ENCODE data around the gene PTPRN2.

The PTPRN2 gene

DNA sequence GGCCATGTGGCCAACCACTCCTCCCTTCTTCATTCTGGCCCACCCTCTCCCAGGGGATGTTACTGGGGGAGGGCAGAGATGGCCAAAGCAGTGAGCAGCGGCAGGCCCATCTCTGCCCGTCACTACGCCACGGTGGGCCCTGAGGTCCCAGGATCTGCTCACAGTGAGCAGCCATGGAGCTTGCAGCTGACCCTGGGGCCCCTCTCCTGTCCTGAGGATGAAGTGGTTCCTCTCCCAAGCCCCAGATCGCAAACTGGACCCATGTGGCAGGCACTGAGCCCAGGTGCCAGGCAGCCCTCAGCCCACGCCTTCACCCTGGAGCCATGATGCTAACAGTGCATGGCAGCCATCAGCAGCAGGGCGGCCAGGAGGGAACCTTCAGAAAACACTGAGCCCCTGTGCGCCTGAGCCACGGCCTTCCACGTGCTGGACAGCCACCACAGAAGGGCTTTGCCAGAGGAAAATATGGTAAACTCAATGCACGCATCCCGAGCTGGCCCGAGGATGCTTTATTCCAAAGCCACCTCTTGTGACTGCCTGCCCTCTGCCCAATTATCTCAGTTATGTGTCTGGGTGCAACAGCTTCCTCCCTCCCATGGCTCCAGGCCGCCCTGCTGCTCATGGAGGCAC is 485.7 kb downstream of the PTPRN2 start:
- H4K5ac ChIP-seq (ENCODE audit: low read length) = no peak overlapping the region

DNA sequence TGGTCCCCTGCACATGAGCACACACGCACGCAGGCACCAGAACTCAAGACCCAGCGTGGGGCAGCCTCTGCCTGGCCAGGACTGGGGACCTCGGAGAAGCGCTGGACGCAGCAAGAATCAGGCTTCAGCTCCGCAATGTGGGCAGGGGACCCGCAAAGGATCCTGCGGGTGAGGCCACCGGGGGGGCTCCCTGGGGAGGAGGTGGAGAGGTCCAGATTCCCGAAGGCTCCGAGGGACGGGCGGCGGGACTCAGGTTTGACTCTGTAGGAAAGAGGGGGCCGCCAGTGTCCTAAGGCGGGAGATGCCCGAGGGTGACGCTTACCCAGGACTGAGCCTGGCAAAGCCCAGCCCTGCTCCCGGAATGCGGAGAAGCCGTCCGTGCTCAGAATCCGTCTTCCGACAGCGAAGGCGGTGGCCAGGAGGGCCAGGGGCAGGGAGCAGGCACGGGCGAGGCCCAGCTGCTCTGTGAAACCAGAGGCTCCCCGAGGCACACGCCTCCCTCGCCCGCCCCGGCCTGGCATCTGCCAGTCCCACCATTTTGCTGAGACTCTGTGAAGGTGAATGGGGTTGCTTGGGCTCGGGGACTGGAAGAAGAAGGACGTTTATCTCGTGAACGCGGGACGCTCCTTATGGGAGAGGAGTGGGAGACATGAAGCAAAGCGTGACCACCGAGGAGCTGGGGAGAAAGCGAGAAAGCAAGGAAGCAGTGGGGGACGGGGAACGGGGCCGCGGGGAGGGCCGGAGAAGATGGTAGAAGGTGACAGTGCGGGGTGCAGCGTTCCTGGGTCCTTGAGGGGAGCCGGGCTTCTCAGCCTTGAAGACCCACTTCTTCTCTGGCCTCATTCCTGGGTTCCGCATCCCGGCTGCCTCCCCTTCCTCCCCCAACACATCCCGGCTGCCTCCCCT is 489.2 kb downstream of the PTPRN2 start:
- Histone ChIP-seq H3K56ac (ENCODE audit: low read length) (no peak overlapping the region), H3K4me3 (ENCODE audit: low read length) (no peak overlapping the region)
- WGBS (ENCODE audit: extremely low coverage, insufficient coverage, low lambda C conversion rate) = no CpG with 5 or more reads among the region's 54 CpGs

More for the DNA sequence above, 485.7 kb downstream of the PTPRN2 start:
- Histone ChIP-seq H3K79me2 (ENCODE audit: control insufficient read depth, insufficient read depth, low read length) (no peaks in the 10 kb centered on the region), H3K27ac (ENCODE audit: low read depth, low read length) (no peak overlapping the region), H2AK5ac (ENCODE audit: low read length) (no peak overlapping the region), H3K18ac (ENCODE audit: low read length) (no peak overlapping the region), H3K4me3 (ENCODE audit: low read length) (no peak overlapping the region), H3K56ac (ENCODE audit: low read length) (no peak overlapping the region), H3K27me3 (ENCODE audit: insufficient read depth, low read length, poor library complexity) (no peaks in the 10 kb centered on the region), H3K4me1 (ENCODE audit: control insufficient read depth, low read depth, low read length) (no peaks in the 10 kb centered on the region), H3K23ac (ENCODE audit: low read length) (no peak overlapping the region), H2BK120ac (ENCODE audit: low read depth, low read length) (no peak overlapping the region), H3K9ac (ENCODE audit: low read length) (no peak overlapping the region), H3K79me1 (ENCODE audit: low read length) (no peaks in the 10 kb centered on the region), H3K4ac (ENCODE audit: low read depth, low read length) (no peak overlapping the region), H3K36me3 (ENCODE audit: control insufficient read depth, insufficient read depth, low read length) (no peaks in the 10 kb centered on the region), H2BK5ac (ENCODE audit: low read length) (no peak overlapping the region), H4K8ac (ENCODE audit: low read depth, low read length) (no peak overlapping the region), H3K4me2 (ENCODE audit: low read length) (no peak overlapping the region), H2BK15ac (replicated peaks; ENCODE audit: low read depth) (no peak overlapping the region)
- DNase-seq = no peak
- WGBS (ENCODE audit: extremely low coverage, insufficient coverage, low lambda C conversion rate) = no CpG with 5 or more reads among the region's 14 CpGs

DNA sequence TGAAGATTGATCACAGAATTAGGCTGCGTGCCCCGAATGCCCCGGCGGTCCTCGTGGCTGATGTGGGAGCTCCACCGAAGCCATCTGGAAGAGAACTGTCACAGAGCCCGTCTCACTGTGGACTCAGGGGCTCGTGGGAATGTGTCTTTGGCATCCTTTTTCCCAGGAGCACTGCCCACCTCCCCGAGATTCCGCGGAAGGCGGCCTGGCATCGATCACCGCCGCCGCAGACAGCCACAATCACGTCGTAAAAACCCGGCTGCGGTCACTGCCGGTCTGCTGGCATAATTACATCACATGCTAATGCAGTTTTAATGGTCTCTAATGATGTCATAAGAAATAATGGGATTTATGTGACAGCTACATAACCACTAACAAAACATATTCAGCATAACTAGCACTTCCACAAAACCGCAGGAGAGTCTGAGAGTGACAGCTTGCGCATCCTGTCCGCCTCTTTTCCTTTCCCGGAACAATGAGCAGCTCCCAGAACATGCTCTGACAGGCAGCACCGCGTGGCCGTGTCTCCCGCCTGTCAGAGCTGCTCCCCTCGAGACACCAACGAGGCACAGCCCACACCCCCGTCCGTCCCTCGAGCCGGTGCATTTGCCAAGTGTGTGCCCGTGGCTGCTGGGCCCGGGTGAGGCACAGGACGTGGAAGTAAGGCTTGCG is 490.0 kb downstream of the PTPRN2 start:
- no peak overlapping the region for H4K8ac ChIP-seq (ENCODE audit: low read depth, low read length)
- no peak overlapping the region for H3K9ac ChIP-seq (ENCODE audit: low read length)
- H3K23ac ChIP-seq (ENCODE audit: low read length) = no peak overlapping the region
- H3K4me2 ChIP-seq (ENCODE audit: low read length) = no peak overlapping the region
- H3K4ac ChIP-seq (ENCODE audit: low read depth, low read length) = no peak overlapping the region
- no CpG with 5 or more reads among the region's 39 CpGs for WGBS (ENCODE audit: extremely low coverage, insufficient coverage, low lambda C conversion rate)
- no peak overlapping the region for H2BK120ac ChIP-seq (ENCODE audit: low read depth, low read length)
- DNase-seq = no peak
- no peak overlapping the region for H2BK5ac ChIP-seq (ENCODE audit: low read length)
- no peaks in the 10 kb centered on the region for H3K36me3 ChIP-seq (ENCODE audit: control insufficient read depth, insufficient read depth, low read length)
- H2AK5ac ChIP-seq (ENCODE audit: low read length) = no peak overlapping the region
- no peak overlapping the region for H3K56ac ChIP-seq (ENCODE audit: low read length)
- H3K79me2 ChIP-seq (ENCODE audit: control insufficient read depth, insufficient read depth, low read length) = no peaks in the 10 kb centered on the region
- H3K27me3 ChIP-seq (ENCODE audit: insufficient read depth, low read length, poor library complexity) = no peaks in the 10 kb centered on the region
- H4K5ac ChIP-seq (ENCODE audit: low read length) = no peak overlapping the region
- H3K4me3 ChIP-seq (ENCODE audit: low read length) = no peak overlapping the region
- no peak overlapping the region for H3K27ac ChIP-seq (ENCODE audit: low read depth, low read length)
- H3K4me1 ChIP-seq (ENCODE audit: control insufficient read depth, low read depth, low read length) = no peaks in the 10 kb centered on the region
- H3K18ac ChIP-seq (ENCODE audit: low read length) = no peak overlapping the region
- no peaks in the 10 kb centered on the region for H3K79me1 ChIP-seq (ENCODE audit: low read length)
- no peak overlapping the region for H2BK15ac ChIP-seq (replicated peaks; ENCODE audit: low read depth)

More for the DNA sequence above, 489.2 kb downstream of the PTPRN2 start:
- Histone ChIP-seq H2BK120ac (ENCODE audit: low read depth, low read length) (no peak overlapping the region), H2BK5ac (ENCODE audit: low read length) (no peak overlapping the region), H3K36me3 (ENCODE audit: control insufficient read depth, insufficient read depth, low read length) (no peaks in the 10 kb centered on the region), H2BK15ac (replicated peaks; ENCODE audit: low read depth) (no peak overlapping the region), H4K8ac (ENCODE audit: low read depth, low read length) (no peak overlapping the region), H3K4me2 (ENCODE audit: low read length) (no peak overlapping the region), H3K27ac (ENCODE audit: low read depth, low read length) (no peak overlapping the region), H3K9ac (ENCODE audit: low read length) (no peak overlapping the region), H3K4me1 (ENCODE audit: control insufficient read depth, low read depth, low read length) (no peaks in the 10 kb centered on the region), H3K18ac (ENCODE audit: low read length) (no peak overlapping the region), H2AK5ac (ENCODE audit: low read length) (no peak overlapping the region), H3K23ac (ENCODE audit: low read length) (no peak overlapping the region), H3K79me2 (ENCODE audit: control insufficient read depth, insufficient read depth, low read length) (no peaks in the 10 kb centered on the region), H3K79me1 (ENCODE audit: low read length) (no peaks in the 10 kb centered on the region), H3K27me3 (ENCODE audit: insufficient read depth, low read length, poor library complexity) (no peaks in the 10 kb centered on the region), H3K4ac (ENCODE audit: low read depth, low read length) (no peak overlapping the region), H4K5ac (ENCODE audit: low read length) (no peak overlapping the region)
- no peak for DNase-seq

DNA sequence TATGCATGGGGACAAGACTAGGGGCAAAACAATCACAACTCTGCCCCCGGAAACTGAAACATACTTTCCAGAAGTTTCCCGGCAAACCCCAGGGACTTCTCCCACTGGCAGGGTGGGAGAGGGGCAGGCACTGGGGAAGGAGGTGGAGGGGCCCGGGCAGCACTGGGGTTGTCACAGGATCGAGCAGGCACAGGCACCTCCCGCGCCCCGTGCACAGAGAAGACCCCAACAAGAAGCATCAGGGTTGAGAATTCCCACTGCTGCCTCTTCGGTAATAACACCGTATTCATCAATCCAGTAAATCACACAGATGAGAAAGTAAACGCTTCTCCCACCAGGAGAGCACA is 490.5 kb downstream of the PTPRN2 start:
- no CpG with 5 or more reads among the region's 10 CpGs for WGBS (ENCODE audit: extremely low coverage, insufficient coverage, low lambda C conversion rate)
- no peak overlapping the region for H3K27ac ChIP-seq (ENCODE audit: low read depth, low read length)

DNA sequence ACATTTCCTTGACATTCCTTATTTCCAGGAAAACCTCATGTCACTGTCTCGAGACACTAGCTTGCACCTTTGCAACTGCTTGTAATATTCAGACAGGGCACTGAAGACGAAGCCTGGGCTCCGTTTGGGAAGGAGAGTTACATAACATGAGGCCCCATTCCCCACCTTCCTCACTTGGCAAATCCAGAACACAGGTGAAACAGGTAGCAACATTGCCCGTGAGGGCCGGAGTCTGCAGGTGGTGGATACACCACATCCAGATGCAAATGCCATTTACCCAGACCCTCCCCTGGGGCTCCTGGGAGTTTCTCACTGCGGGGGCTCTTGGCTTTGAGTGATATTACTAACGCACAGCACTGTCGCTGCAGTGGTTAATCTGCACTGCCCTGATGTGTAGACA is 491.0 kb downstream of the PTPRN2 start:
- H3K79me1 ChIP-seq (ENCODE audit: low read length) = no peaks in the 10 kb centered on the region
- H3K4me1 ChIP-seq (ENCODE audit: control insufficient read depth, low read depth, low read length) = no peaks in the 10 kb centered on the region
- no peak overlapping the region for H3K4ac ChIP-seq (ENCODE audit: low read depth, low read length)
- H4K8ac ChIP-seq (ENCODE audit: low read depth, low read length) = no peak overlapping the region
- H3K36me3 ChIP-seq (ENCODE audit: control insufficient read depth, insufficient read depth, low read length) = no peaks in the 10 kb centered on the region
- no peak overlapping the region for H2BK5ac ChIP-seq (ENCODE audit: low read length)
- H3K27me3 ChIP-seq (ENCODE audit: insufficient read depth, low read length, poor library complexity) = no peaks in the 10 kb centered on the region
- WGBS (ENCODE audit: extremely low coverage, insufficient coverage, low lambda C conversion rate) = no CpG with 5 or more reads among the region's 8 CpGs
- no peak overlapping the region for H3K4me3 ChIP-seq (ENCODE audit: low read length)
- H3K56ac ChIP-seq (ENCODE audit: low read length) = no peak overlapping the region
- H3K9ac ChIP-seq (ENCODE audit: low read length) = no peak overlapping the region
- no peak overlapping the region for H3K27ac ChIP-seq (ENCODE audit: low read depth, low read length)
- no peak overlapping the region for H3K23ac ChIP-seq (ENCODE audit: low read length)
- no peak overlapping the region for H2BK15ac ChIP-seq (replicated peaks; ENCODE audit: low read depth)
- no peak for DNase-seq
- H2AK5ac ChIP-seq (ENCODE audit: low read length) = no peak overlapping the region
- H4K5ac ChIP-seq (ENCODE audit: low read length) = no peak overlapping the region
- H3K79me2 ChIP-seq (ENCODE audit: control insufficient read depth, insufficient read depth, low read length) = no peaks in the 10 kb centered on the region
- no peak overlapping the region for H3K18ac ChIP-seq (ENCODE audit: low read length)
- H3K4me2 ChIP-seq (ENCODE audit: low read length) = no peak overlapping the region
- no peak overlapping the region for H2BK120ac ChIP-seq (ENCODE audit: low read depth, low read length)

More for the DNA sequence above, 490.5 kb downstream of the PTPRN2 start:
- Histone ChIP-seq H2BK5ac (ENCODE audit: low read length) (no peak overlapping the region), H4K5ac (ENCODE audit: low read length) (no peak overlapping the region), H3K79me2 (ENCODE audit: control insufficient read depth, insufficient read depth, low read length) (no peaks in the 10 kb centered on the region), H3K23ac (ENCODE audit: low read length) (no peak overlapping the region), H3K4me1 (ENCODE audit: control insufficient read depth, low read depth, low read length) (no peaks in the 10 kb centered on the region), H2AK5ac (ENCODE audit: low read length) (no peak overlapping the region), H3K36me3 (ENCODE audit: control insufficient read depth, insufficient read depth, low read length) (no peaks in the 10 kb centered on the region), H2BK15ac (replicated peaks; ENCODE audit: low read depth) (no peak overlapping the region), H3K4me3 (ENCODE audit: low read length) (no peak overlapping the region), H3K9ac (ENCODE audit: low read length) (no peak overlapping the region), H2BK120ac (ENCODE audit: low read depth, low read length) (no peak overlapping the region), H3K4me2 (ENCODE audit: low read length) (no peak overlapping the region), H3K18ac (ENCODE audit: low read length) (no peak overlapping the region), H3K56ac (ENCODE audit: low read length) (no peak overlapping the region), H4K8ac (ENCODE audit: low read depth, low read length) (no peak overlapping the region), H3K27me3 (ENCODE audit: insufficient read depth, low read length, poor library complexity) (no peaks in the 10 kb centered on the region), H3K79me1 (ENCODE audit: low read length) (no peaks in the 10 kb centered on the region), H3K4ac (ENCODE audit: low read depth, low read length) (no peak overlapping the region)
- no peak for DNase-seq
